T-helper 1 cell (primary cell): ENCODE measurements around the gene ACP5.

Experiments used
- DNase-seq, 5 donors: peaks; one replicate each; pipeline ENCODE4 v3.0.0-alpha.2; 2012 to 2020

The ACP5 gene

DNA sequence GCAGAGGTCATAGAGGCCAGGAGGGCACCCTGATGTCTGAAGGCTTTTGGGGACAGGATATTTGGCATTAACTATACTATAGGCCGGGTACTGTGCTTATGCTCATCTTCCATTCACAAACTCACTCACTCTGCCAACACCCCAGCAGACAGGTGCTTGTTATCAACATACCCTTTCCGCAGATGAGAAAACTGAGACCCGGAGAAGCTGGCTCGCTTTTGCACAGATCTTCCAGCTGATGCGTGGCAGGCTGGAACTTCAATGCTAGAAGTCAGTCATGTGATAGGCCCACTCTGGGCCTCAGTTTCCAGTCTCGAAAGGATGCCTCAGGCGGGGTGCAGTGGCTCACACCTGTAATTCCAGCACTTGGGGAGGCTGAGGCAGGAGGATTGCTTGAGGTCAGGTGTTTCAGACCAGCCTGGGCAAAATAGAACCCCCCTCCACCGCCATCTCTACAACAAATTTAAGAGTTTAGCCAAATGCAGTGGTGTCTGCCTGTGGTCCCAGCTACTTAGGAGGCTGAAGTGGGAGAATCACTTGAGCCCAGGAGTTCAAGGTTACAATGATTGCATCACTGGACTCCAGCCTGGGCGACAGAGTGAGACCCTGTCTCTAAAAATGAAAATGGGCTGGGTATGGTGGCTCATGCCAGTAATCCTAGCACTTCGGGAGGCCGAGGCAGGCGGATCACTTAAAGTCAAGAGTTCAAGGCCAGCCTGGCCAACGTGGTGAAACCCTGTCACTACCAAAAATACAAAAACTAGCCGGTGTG lies 29.3 kb downstream of the ACP5 start:
- no peak for DNase-seq

DNA sequence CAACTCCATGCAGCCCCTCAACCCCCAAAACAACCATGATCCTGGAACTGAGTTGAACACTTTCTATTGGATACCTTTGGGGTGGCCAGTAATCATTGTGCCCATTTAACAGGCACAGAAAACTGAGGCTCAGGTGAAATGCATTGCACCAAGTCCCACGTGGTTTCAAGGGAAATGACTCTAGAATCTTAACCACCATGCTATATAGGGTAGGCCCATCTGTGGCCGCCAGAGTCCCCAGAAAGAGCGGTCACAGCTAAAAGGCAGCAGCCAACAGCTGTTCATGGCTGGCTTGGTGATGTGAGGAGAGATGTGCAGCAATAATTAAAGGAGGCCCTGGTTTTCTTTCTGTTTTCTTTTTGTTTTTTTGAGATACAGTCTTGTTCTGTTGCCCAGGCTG lies 36.2 kb downstream of the ACP5 start:
- no peak for DNase-seq

DNA sequence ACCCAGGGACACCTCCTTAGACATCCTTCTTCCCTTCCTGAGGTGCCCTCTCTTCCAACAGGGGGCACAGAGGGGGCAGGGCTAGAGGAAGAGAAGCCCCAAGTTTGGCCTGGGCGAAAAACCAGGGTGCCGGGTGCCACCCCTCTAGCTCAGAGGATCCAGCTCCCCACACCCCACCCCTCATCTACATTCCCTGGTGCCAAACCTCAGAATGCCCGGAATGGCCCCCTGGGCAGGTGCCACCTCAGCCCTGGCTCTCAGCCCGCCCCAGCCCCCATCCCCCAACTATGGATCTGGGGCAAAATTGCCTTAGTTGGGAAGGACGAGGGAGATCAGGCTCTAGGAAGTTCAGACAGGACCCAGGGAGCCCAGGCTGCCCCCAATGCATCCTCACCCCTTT lies 36.8 kb downstream of the ACP5 start:
- DNase-seq = no peak

DNA sequence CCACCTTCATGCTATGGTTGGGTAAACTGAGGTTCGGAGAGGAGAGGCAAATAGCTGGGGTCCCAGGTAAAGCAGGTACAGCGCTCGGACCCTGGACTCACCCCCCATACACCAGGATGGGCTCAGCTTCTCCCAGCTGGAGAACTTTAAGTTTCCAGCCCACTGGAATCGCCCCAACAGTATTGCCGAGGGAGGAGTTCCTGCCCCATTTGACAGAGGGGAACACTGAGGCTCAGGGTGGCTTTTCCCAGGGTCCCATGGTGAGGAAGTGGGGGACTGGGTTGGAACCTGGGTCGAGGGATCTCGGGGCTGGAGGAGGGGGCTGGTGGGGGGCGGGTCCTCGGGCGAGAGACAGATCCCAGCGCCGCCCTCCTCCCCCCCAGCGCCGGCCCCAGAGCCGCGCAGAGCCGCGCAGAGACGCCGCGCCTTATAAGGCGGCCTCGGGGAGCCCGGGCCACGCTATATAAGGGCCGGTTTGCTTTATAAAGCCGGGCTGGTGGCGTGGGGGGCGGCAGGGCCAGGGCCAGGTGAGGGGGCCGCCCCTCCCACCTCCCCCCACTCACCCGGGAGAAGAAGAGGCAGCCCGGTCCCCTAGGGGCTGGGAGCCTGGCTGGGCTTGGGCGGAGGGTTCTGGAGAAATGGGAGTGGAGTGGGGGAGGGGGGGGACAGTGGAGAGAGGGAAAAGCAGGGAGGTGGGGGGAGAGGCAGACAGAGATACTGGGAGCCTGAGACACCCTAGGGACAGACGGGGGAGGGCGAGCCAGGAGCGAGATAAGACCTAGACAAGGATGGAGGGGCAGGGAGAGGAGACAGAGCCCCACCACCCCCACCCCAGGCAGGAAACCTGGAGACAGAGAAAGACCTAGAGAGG lies 37.7 kb downstream of the ACP5 start:
- no peak for DNase-seq

DNA sequence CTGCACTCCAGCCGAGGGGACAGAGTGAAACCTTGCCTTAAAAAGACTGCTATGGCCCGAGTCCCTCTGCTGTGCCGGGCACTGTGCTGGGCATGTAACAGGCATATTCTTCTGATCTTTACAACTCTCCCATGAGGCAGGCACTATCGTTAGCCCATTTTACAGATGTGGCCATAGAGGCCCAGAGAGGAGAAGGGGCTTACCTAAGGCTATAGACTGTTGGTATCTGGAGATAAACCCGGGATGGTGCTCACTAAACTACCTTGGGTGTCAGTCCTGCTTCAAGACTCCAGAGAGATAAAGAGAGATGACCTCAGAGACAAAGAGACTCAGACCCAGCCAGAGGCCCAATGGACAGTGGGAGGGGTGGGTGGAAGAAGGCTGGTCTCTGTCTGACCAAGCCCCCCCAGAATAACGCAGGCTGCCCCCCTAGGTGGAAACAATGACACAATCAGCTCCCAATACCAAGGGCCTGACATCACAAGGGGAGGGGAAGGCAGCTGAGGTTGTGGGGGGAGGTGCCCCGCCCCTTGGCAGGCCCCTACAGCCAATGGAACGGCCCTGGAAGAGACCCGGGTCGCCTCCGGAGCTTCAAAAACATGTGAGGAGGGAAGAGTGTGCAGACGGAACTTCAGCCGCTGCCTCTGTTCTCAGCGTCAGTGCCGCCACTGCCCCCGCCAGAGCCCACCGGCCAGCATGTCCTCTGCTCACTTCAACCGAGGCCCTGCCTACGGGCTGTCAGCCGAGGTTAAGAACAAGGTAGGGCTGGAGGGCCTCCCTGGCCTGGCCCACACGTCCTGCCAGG lies 39.0 kb downstream of the ACP5 start, which contains the start of gene CNN1:
CNN1 (plus strand) TSS at position 620 of the 805 bp plus-strand sequence; CDS start at position 697, 77 bp downstream.
- DNase-seq = no peak

DNA sequence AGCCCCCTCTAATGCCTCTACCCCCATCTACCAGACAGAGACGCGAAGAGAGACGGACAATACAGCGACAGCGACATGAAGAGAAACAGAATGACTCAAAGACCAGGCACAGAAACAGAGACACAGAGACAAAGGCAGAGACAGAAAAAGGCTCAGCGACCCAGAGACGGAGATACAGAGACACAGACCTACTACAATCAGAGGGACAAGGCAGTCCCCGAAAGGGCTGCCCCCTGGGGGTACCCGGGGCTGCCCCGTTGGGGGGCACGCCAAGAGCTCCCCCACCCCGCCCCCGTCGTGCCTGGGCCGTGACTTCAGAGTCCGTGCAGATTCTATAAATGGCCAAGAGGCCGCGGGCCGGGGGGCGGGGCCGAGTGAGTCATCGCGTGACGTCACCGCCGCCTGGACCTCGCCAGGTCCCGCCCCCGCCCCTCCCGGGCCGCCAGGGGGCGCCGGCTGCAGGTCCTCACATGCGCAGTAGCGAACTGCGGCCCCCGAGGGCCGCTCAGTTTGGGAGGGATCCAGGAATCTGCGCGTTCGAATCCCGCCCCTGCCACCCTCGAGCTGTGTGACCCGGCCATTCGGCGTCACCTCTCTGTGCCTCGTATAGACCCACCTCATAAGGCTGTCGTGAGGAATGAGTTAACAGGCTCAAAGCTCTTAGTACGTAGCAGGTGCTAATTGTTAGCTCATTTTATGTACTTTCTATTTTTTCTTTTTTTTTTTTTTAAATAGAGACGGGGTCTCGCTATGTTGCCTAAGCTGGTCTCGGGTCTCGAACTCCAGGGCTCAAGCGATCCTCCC lies 41.5 kb downstream of the ACP5 start:
- peak; percentile 70 to 85 (median 78) for DNase-seq

DNA sequence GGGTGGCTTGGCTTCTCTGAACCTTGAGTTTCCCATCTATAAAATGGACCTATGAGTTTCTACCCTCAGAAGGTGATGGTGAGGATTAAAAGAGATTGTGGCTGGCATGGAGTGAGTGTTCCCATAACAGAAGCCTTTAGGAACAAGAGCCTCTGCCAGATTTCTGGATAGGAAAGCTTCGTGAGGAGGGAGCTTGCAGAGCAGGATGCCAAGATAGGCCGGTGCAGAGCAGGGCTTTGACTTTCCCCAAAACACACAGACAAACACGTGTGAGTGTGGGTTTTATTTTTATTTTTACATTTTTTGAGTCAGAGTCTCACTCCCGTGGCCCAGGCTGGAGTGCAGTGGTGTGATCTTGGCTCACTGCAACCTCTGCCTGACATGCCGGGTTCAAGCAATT lies 42.5 kb downstream of the ACP5 start:
- DNase-seq = no peak

DNA sequence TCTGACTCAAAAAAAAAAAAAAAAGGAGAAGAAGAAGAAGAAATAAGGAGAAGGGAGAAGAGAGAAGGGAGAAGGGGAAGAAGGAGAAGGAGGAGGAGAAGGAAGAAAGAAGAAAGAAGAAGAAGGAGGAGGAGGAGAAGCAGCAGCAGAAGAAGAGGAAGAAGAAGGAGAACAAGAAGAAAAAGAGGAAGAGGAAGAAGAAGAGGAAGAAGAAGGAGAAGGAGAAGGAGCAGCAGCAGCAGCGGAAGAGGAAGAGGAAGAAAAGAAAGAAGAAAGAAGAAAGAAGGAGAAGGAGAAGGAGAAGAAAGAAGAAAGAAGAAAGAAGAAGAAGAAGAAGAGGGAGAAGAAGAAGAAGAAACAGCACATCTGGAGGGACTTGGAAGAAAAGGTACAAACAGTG lies 42.9 kb downstream of the ACP5 start:
- no peak for DNase-seq

DNA sequence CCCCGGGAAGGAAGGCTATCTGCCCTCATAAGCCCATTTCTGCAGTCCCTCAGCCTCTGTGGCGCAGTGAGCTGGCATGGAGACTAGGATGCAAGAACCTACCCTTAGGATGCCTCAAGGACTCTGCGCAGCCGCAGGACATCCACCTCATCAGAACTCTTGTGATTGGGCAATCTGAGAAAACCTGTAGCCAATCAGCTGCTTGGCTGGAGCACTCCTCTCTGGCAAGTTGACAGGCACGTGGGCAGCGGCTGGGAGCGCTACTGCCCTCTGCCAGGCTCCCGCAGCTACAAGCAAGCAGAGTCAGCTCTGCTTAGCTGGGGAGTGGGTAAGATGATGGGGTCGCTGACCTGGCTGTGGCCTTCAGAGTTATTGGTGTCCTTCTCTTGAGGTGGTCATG lies 47.0 kb downstream of the ACP5 start:
- DNase-seq = peak in 1 of 5 donors; percentile 53

DNA sequence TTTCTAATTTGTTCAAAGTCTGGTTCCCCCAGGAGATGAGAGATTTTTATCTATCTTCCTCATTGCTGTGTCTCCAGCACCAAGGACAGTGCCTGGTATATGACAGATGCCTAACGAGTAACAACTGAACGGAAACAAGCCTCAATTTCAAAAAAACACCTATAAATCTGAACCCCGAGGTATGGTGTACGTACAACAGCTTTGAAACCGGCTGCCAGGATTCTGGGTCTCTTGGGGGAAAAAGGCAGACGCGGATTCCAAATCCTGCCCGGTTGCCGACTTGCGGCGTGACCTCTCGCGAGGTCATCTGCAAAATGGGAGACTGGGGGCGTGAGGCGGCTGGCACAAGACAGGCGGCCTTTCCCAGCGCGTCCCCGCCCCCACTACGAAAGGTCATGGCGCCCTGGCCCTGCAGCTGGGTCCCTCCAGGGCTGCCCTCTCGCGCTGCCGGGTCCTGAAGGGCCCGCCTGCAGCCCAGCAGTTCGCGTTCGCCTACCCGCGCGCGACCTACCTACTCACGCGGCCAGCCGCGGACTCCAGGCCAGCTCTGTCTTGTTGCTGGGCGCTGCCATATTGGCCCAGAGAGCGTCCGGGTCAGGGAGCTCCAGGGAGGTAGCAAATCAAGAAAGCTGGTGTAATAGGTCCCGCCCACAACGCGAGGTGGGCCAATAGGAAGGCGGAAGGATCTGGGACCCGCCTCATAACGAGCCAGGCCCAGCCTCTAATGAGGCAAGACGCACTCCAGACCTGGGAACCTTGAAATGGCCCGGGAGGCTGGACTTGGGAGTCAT lies 48.7 kb downstream of the ACP5 start, which contains the start of gene ECSIT:
ECSIT (minus strand) TSS at position 584 of the 791 bp plus-strand sequence. CDS start 9,964 bp downstream, outside the sequence.
- peak; percentile 77 to 96 (median 87) for DNase-seq
